ENCODE results near the gene KRT74. TPM values are rescaled to one million over a fixed set of nuclear protein-coding genes. Genes with fewer than 3 reads are reported as not detected.

KRT74 gene
- total RNA-seq, 1 donor from 2014 or later, result not detected

- no peak for DNase-seq (ENCODE audit: extremely low spot score, unreplicated experiment)
- Mint-ChIP-seq H3K27me3 (peaks cover 17% of the 10 kb centered on the region), H3K9me3 (no peaks in the 10 kb centered on the region), H3K36me3 (no peaks in the 10 kb centered on the region), H3K27ac (no peak overlapping the region), H3K4me1 (ENCODE audit: unreplicated experiment) (peaks cover 10% of the 10 kb centered on the region), H3K4me3 (no peak overlapping the region)
- TF ChIP-seq CTCF (conservative IDR thresholded peaks at IDR 0.05), result no peak
Measured at GRCh38 chr12:52542157-52542556, 31.5 kb downstream of the KRT74 start.

DNA sequence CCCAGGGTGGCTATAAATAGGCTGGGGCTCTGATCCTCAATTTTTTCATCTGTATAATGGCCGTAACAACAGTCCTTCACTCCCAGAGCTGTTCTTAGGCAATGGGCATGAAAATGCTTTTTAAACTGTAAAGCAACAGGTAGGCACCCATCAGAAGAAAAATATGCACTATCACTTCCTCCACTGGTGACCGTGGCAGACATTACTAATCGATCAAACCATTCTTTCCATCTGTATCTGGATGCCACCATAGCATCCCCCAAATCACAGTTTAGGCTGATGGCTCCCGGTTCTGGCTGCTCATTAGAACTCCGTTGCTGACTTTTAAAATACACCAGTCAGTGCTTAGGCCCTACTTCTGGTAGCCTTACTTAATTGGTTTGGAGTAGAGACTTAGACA is 31.9 kb downstream of the KRT74 start:
- no peak for TF ChIP-seq CTCF (conservative IDR thresholded peaks at IDR 0.05)

GRCh38 chr12:52540531-52540930 is 33.1 kb downstream of the KRT74 start:
- no peak overlapping the region for H3K4me3 Mint-ChIP-seq
- H3K36me3 Mint-ChIP-seq, result no peaks in the 10 kb centered on the region
- peaks cover 12% of the 10 kb centered on the region for H3K27me3 Mint-ChIP-seq
- no peak for TF ChIP-seq CTCF (conservative IDR thresholded peaks at IDR 0.05)
- peaks cover 10% of the 10 kb centered on the region for H3K4me1 Mint-ChIP-seq (ENCODE audit: unreplicated experiment)
- no peak for DNase-seq (ENCODE audit: extremely low spot score, unreplicated experiment)
- H3K27ac Mint-ChIP-seq, result no peak overlapping the region
- H3K9me3 Mint-ChIP-seq, result no peaks in the 10 kb centered on the region

More for the DNA sequence above, 31.9 kb downstream of the KRT74 start:
- H3K27ac Mint-ChIP-seq, result no peak overlapping the region
- H3K4me3 Mint-ChIP-seq, result no peak overlapping the region
- DNase-seq (ENCODE audit: extremely low spot score, unreplicated experiment), result no peak
- H3K36me3 Mint-ChIP-seq, result no peaks in the 10 kb centered on the region
- peaks cover 15% of the 10 kb centered on the region for H3K27me3 Mint-ChIP-seq
- H3K9me3 Mint-ChIP-seq, result no peaks in the 10 kb centered on the region
- H3K4me1 Mint-ChIP-seq (ENCODE audit: unreplicated experiment), result peaks cover 10% of the 10 kb centered on the region

DNA sequence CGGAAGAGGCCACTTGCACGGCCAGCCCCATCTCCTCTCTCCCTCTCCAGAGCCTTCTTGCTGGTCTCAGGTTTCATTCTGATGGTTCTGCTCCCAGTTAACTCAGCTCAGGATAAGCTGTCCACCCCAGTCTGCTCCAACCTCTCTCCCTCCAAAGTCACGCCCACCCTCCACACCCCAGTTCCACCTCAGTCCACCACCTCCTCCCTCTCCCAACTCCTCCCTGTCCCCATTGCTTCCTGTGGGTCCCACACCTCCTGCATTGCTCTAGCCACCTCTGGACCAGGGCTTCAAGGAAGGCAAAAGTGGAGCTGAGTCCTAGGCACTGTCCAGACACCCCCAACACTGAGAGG is 33.8 kb downstream of the KRT74 start:
- Mint-ChIP-seq H3K27ac (no peak overlapping the region), H3K27me3 (peaks cover 12% of the 10 kb centered on the region), H3K4me3 (no peak overlapping the region), H3K9me3 (no peaks in the 10 kb centered on the region), H3K36me3 (no peaks in the 10 kb centered on the region), H3K4me1 (ENCODE audit: unreplicated experiment) (peaks cover 10% of the 10 kb centered on the region)
- no peak for TF ChIP-seq CTCF (conservative IDR thresholded peaks at IDR 0.05)
- no peak for DNase-seq (ENCODE audit: extremely low spot score, unreplicated experiment)

- no peaks in the 10 kb centered on the region for H3K36me3 Mint-ChIP-seq
- peaks cover 10% of the 10 kb centered on the region for H3K4me1 Mint-ChIP-seq (ENCODE audit: unreplicated experiment)
- TF ChIP-seq CTCF (conservative IDR thresholded peaks at IDR 0.05), result no peak
- H3K4me3 Mint-ChIP-seq, result peak overlapping the region; percentile 36
- H3K9me3 Mint-ChIP-seq, result no peaks in the 10 kb centered on the region
- no peak for DNase-seq (ENCODE audit: extremely low spot score, unreplicated experiment)
- peaks cover 12% of the 10 kb centered on the region for H3K27me3 Mint-ChIP-seq
- H3K27ac Mint-ChIP-seq, result peak overlapping the region; percentile 61
Measured at GRCh38 chr12:52539083-52539820, 34.4 kb downstream of the KRT74 start.

Measured in type B pancreatic cell (in vitro differentiated cells).